Activated CD4-positive, alpha-beta T cell treated with anti-CD3 and anti-CD28 coated beads, Interleukin-2, amount 50 U/mL, for 48 hours (primary cell): ENCODE measurements around the gene SMG6.
"Not testable (repeated sequence)": the region's sequence is repeated elsewhere in the genome, so short reads cannot be mapped to it uniquely, and the experiment has no call there.

ENCODE experiments used
- DNase-seq, 2 experiments: peaks; one replicate each; pipeline ENCODE4 v3.0.0-alpha.2; 2020

The SMG6 gene

DNA sequence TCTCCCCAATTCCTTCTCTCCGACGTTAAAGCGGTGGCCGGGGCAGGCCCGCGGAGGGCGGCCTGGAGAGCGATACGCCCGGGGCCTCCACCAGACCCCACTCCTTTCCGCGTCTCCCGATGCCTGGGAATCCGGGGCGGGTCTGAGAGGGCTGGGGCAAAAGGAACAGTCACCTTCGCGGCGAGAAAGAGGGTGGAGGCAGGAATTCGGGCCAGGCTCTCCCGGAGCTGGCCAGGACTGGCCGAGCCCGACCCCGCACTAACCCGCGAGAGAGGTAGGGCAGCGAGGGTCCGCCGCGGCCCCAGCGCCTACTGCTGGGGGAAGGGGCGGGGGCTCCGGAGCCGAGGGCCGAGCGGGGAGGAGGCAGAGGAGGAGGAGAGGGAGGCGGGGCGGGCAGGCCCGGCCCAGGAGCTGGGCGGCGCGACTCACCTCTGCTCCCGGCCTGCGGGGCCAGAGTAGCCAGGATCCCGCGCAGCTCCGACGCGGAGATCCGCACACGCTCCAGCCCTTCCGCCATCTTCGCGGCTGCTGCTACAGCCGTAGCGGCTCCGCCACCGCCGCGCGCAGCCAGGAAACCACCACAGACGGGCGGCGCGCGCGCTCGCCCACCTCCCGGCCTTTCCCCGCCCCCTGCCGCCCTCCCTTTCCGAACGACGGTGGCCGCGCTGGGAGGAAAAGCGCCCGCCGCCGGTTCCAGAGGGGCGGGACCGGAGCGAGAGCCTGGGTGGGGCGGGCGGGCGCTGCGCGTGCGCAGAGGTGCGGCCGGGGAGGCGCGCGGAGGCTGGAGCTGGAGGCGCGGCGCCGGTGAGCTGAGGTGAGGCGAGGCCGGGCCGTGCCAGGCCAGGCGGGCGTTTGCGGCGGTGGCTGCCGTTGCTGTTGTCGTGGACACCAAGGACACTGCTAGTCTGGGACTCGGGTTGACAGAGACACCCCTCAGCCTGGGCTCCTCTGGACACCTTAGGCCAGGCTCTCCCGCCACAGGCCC lies at the start of gene SMG6, which contains the start of gene SRR:
SMG6 (minus strand) TSS at position 582 of the 985 bp plus-strand sequence; CDS start at position 517, 65 bp downstream.
SRR (plus strand) TSS at position 747 of the 985 bp plus-strand sequence. CDS start 11,611 bp downstream, outside the sequence.
- peak; percentile 94 for DNase-seq

DNA sequence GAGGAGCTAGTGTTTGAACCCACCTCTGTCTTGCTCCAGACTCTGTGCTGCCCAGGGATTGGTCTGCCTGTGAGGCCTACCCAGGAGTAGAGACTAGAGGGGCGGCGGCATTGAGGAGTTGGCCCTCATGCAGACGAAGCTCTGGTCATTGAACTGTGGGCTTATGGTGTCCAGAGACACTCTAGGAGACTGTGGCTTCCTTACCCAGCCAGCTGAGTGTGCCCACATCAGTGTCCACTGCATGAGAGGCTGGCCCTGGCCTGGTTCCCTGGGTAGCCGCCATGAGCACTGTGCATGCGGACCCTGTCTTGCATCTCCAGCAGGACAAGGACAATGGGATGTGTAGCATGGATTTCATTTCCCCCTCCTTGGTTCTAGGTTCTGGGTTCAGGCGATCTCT lies 47.7 kb upstream of the SMG6 start:
- DNase-seq = no peak

DNA sequence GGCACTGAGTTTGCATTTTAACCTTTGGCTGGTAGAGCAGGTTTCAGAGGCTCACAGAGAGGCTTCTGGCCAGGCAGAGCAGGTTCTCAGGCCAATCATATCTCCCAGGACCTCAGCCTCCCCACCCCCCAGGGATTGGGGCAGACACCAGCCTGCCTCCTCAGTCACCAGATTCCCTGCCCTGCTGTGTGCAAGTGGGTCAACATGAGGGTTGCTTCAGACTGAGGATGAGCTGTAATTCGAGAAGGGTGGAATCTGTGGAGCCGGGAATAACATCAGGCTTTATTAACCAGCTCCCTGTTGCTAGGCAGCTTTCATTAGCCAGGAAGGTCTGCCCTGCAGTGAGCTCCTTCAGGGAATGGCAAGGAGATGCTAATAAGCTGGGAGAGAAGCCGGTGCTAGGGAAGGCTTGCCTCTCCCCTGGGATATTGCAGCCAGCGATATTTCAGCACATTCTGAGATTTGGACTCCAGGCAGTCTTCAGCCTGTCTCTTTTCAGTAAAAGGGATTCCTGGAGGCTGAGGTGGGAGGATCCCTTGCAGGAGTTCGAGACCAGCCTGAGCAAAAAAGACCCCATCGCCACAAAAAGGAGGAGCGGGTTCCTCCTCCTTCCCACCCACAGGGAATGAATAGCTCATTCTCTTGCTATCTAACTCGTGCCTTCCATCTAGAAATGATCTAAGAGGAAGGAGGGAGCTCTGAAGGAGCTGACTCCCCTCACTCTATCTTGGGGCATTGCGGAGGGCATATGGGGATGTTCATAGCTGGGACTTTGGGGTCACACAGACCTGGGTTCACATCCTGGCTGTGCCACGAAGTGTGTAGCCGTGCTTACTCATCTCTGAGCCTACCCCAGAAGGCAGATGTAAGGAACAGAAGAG lies 44.5 kb upstream of the SMG6 start:
- DNase-seq = no peak

DNA sequence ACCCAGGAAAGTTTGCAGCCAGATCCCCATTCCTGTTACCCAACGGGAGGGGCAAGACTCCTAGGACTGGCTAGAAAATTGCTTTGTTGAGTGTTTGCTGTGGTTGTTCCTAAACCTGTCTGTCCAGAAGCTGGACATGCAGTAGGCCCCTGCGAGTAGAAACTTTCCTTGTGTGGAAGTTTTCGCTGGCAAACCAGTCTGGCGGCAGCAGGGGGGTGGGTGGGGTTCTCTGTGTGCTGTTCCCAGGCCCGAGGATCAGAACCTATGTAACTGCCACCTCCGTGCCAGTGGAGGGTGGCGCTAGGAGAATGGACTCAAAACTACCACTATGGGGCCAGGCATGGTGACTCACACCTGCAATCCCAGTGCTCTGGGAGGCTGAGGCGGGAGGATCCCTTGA lies 42.9 kb upstream of the SMG6 start:
- no peak for DNase-seq

DNA sequence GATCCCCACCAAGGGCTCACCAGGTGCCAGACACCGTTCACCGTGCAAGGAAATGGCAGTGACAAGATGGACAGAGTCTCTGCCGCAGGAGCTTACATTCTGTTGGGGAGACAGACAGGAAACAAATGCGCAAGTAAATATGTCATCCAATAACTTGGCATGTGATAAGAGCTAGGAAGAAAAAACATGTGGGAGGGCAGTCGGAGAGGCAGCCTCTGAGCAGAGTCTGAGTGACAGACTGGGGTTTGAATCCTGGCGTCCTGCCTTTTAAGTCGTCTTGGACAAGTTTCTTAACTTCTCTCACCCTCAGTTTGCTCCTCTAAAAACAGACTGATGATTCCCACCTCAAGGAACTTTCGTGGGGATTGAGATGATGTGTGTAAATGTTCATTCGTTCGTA lies 40.9 kb upstream of the SMG6 start:
- no peak for DNase-seq

DNA sequence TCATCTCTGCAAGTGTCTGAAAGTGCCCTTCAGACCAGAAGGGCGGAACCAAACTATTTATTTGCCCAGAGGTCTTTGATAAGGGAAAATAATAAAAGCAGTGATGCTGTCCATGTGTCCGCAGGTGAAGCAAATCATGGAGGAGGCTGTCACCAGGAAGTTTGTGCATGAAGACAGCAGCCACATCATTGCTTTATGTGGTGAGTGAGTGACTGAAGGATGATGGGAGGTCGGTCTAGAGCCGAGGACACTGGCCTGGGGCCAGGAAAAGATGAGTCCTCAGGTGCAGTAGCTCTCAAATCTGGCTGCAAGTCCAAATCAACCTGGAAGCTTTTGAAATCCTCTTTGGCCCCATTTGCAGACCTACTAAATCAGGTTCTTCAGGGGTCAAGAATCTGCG lies 39.8 kb upstream of the SMG6 start:
- peak; percentile 56 to 68 for DNase-seq

DNA sequence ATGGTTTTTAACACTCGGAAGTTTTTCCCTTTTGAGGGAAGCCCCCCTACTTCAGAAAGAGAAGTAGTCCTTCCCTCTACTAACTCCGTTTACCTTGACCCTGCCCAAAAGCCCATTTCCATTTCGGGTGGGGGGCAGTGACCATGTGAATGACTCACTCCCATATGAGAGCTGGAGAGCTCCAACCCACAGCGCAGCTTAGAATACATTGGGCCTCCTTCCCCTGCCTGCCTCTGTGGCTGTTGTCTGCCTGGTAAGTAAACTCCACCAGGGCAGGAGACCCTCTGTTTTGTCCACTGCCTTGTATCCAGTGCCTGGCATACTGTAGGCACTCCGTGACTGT lies 34.7 kb upstream of the SMG6 start:
- peak in 1 of 2 experiments; percentile 11 for DNase-seq

DNA sequence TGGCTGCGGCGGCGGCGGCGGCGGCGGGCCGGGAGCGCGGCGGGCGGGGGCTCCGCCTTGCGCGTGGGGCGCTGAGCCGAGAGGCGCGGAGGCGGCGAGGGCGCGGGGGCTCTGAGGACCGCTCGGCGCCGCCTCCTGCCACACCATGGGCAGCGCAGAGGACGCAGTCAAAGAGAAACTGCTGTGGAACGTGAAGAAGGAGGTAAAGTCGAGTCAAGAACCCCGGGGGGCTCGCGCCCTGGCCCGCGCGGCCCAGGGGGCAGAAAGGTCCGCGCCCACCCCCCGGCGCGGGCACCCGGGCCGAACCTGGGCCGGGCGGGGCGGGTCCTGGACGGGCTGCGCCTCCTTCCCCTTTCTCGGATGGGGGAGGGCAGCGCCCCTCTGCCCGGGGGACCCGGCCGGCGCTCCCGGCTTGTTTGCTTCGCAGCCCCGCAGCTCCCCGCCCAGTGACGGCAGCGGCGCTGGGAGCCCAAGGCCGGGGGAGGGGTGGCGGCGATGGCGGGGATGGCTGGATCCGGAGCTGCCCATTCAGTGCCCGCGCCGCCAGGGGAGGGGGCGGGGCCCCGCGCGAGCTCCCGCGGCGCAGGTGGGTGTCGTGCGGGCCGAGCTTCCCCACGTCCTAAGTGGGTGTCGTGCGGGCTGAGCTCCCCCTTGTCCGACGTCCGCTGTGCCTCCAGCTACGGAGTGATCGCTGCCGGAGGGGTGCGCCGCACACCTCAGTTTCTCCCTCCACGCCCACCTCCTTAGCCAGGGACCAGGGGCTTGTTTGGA lies 34.1 kb upstream of the SMG6 start:
- DNase-seq = peak; percentile 61 to 71

DNA sequence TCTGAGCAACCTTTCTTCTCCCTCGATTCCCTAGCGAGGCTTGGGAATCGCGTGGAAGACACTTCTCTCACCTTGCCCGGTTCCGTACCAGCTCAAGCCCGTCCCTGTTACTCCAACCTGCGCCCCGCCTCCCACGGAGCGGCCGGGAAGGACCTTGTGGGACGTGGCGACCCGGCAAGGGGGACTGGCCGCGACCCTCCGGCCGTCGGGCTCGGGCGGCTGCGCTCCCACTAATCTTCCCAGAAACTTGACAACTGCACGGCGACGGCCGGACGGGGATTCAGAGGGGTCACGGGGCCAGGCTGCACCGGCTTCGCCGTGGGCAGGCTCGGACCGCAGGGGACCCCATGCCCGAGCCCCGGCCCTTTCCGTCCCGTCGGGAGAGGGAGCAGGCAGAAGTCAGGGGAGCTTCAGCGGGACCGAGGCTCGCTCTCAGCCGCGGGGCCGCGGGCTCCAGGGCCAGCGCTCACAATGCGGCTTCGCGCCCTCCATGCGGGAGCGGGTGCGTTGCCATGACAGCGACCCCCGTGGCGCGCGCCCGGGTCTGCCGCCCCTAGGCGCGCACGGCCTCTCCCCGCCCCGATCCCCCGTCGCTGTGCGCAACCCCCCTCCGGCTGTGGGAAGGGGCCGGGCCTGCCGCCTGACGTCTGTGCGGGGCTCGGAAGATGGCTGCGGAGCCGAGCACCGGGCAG lies 33.4 kb upstream of the SMG6 start, which contains the start of gene SGSM2:
SGSM2 (plus strand) TSS at position 650 of the 692 bp plus-strand sequence. CDS start 188 bp downstream, outside the sequence.
- peak; percentile 65 to 68 for DNase-seq

DNA sequence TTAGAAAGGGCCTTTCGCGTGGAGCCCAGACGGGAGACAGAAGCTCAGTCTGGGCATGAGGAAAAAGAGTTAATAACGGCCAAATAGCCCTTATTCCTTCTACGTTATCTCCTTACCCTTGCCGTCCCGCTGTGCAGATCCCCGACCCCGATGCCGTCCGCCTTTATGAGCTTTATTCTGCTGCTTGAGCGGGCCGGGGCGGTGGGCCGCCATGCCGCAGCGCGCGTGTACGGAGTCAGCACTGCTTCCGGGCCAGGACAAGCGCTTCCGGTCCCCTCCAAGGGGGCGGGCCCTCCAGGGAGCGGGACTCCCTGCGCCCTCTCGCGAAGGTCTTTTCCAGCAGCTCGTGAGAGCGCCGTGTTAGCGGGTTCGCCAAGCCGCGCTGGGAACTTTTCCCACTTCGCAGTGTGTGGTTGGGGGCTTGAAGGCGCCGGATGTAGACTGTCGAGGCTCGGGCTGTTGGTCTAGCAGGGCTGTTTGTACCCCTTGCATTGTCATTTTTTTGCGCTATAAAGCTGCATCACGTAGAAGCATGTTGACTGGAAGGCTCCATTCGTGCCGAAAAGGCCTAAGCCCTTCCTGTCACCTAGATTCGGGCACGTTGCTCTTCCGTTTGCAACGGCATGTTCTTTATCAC lies 32.7 kb upstream of the SMG6 start, which contains the start of gene TSR1:
TSR1 (minus strand) TSS at position 243 of the 637 bp plus-strand sequence; CDS start at position 213, 30 bp downstream.
- DNase-seq = peak; percentile 90 to 93

DNA sequence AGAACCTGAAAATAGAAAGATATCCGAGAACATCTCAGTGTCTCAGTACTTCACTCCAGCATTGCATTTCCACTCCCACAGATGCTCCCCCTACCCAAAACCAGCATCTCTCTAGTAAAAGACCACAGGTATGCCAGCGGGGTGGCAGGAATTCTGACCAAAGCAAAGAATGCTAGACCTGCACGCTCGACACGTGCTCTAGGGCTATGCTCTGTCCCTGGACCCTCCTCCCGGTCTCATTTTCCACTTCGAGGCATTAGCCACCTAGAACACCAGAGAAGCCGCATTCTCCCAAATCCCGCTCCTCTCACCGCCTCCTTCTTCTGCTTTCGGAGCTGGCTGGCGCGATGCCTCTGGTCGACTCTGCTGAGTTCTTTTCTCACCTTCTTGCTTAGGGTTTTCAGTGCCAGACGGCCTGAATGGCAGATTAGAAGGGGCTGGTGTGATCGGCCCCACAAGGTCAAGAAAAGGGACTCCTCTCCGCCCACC lies 32.2 kb upstream of the SMG6 start:
- peak in 1 of 2 experiments; percentile 10 for DNase-seq

DNA sequence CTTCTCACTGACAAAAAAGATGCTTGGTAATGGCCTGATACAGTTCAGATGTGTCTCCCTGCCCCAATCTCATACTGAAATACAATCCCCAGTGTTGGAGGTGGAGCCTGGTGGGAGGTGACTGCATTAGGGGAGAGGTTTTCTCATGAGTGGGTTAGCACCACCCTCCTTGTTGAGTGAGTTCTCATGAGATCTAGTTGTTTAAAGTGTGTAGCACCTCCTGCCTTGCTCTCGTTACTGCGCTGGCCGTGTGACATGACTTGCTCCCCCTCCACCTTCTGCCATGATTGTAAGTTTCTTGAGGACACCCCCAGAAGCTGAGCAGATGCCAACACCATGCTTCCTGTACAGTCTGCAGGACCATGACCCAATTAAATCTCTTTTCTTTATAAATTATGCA lies 27.7 kb upstream of the SMG6 start:
- no peak for DNase-seq

DNA sequence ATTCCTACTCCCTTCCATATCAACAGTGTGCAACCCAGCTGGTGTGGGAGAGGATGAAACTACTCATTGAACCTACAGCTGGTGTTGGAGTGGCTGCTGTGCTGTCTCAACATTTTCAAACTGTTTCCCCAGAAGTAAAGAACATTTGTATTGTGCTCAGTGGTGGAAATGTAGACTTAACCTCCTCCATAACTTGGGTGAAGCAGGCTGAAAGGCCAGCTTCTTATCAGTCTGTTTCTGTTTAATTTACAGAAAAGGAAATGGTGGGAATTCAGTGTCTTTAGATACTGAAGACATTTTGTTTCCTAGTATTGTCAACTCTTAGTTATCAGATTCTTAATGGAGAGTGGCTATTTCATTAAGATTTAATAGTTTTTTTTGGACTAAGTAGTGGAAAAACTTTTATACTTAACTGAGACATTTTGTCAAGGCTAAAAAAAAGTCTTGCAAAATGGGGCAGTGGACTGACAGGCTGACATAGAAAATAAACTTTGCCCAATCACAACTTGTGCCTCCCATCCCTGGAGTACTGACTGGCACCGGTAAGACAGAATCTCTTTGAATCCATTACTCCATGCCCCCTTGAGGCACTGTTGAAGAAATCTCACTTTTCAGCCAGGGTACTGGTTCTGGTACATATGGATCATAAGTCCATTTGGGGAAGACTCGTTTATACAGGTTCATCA lies 20.2 kb upstream of the SMG6 start:
- DNase-seq = no peak

DNA sequence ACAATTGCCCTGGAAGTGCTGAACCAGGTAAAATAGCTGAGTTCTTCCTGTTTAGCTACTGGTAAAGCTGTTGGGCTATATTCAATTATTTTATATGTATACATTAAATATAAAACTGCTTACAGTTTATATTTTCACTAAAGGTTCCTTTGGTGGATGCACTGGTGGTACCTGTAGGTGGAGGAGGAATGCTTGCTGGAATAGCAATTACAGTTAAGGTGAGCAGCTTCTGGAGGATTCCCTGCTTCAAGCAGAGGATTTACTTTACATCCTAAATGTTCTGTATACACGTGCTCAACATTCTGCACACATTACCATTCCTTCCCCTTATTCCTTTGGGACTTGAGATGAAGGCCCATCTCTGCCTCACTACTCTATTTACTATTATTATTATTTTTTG lies 17.8 kb upstream of the SMG6 start:
- DNase-seq = no peak

DNA sequence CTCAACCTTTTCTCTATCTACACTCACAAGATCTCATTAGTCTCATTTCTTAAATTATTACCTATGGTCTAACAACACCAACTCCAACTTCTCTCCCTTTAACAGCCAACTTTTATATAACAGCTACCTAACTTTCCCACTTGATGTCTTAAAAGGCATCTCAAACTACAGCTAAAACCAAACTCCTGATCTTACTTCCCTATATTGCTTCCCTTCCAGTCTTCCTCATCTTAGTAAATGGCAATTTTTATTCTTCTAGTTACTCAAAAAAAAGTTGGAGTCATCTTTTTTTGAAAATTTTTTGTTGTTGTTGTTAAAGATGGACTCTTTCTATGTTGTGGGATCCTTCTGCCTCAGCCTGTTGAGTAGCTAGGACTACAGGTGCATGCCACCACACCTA lies 15.5 kb upstream of the SMG6 start:
- DNase-seq = no peak

DNA sequence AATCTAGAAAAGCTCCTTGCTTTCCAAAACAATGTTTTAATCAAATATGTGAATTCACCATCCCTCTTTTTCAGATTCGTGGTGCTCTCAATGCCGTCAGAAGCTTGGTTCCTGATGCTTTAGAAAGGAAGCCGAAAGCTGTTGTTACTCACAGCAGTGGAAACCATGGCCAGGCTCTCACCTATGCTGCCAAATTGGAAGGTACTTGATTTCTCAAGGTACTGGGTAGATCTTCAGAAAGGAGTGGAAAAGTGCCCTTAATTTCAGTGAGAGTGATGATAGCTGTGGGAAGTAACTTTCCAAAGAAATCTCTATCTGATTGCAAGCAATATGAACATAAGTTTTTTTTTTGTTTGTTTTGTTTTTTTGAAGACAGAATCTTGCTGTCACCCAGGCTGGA lies 14.2 kb upstream of the SMG6 start:
- DNase-seq = no peak

DNA sequence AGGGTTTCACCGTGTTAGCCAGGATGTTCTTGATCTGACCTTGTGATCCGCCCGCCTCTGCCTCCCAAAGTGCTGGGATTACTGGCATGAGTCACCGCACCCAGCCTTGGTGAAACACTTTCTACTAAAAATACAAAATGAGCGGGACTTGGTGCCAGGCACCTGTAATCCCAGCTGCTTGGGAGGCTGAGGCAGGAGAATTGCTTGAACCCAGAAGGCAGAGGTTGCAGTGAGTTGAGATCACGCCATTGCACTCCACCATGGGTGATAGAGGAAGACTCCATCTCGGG lies 13.3 kb upstream of the SMG6 start:
- DNase-seq = not testable (repeated sequence)

DNA sequence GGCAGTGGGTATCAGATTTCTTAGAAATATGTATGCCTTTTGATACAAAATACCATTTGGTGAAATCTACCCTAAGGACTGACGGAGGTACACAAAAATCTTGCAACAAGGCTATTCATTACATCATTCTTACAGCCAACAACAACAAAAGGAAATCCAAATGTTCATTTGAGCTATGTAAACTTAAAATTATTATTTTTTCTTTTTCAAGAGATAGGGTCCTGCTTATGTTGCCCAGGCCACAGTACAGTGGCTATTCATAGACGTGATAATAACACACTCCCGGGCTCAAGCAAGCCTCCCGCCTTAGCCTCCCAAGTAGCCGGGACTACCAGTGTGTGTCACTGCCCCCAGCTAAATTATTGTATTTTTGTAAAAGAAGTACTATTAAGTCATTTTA lies 9.2 kb upstream of the SMG6 start:
- no peak for DNase-seq

DNA sequence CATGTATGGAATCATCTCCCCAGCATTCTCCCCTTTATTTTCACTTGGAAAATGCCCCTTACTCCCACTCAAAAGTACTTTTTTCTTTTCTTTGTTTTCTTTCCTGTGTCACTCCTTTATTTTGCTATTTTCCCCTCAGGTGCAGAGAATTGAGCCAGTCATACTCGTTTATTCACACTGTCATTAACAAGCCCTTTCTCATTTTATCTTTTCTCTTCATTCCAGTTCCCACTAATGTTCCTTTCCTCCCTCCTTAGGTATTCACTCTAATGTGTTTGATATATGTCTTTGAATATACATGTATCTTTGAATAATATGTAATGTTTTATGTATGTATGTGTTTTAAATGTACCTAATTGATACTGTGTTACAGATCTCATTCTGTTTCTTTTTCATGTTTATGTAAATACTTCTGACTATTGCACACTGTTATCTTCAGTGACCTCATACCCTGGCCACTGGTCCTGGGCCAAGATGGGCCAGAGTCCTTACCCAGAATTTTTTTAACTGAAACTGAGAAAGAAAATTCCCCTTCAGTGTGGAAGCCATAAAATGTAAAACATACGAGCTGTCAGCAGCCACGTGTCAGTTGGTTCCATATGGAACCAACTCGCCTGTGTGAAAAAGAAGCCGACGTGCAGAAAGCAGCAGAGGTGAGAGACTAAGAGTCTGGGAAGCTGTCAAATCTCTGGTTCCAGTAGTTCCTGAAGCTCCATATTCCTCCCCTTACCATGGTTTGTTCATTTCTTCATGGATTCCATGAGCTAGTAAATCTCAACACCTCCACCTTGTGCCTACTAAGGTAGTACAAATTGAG lies 6.0 kb upstream of the SMG6 start:
- DNase-seq = no peak

DNA sequence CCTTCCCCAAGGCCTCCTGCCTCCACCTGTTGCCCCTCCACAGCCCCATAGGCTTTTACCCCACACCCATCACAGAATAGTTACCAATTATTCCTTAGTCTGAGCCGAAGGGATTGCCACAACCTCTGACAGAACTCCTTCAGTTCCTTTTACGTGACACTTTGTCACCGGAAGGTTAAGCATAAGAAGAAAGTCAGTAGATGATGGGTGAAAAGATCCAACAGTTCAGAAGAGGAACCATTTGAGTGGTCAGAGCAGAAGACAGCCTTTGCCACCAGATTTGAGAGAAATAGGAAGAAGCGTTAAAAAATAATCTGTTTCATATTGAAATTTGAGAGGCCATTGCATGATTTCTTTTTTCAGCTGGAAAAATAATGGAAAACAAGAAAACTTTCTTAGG lies 1.3 kb upstream of the SMG6 start:
- no peak for DNase-seq
